ENCODE measurements around the gene DCPS. TPM values are rescaled to one million over a fixed set of nuclear protein-coding genes. Genes with fewer than 3 reads are reported as not detected.

The DCPS gene
- total and polyA plus RNA-seq, 8 donors, result 8.4 to 16.6 (median 10.5) TPM

DNA sequence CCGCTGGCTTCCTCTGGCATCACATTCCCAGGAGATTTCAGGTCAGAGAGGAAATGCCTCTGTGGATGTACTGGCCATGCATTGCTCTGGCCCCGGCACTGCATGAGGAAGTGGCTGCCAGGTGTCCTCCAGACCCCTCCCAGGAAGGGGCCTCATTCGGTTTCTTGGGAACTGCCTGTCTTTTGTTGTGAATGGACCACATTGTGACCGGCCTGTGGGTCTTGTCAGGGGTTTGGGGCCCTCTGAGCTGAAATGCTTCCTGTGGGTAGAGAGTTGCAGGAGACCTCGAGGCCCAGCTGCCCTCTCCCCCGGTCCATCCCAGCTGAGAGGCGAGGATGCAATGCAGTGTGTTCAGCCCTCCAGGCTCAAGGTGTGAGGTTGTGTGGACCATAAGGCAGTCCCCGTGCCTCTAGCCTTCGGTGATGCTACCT lies 32.8 kb downstream of the DCPS start:
- 86 to 88% methylated on average over 9 of the region's 9 CpGs for WGBS, 2 donors
- Histone ChIP-seq H3K27me3 (no peaks in the 10 kb centered on the region), H3K4me3 (no peak overlapping the region), H3K36me3 (peaks cover 0 to 8% (median 0%) of the 10 kb centered on the region in 3 donors), H3K4me1 (no peaks in the 10 kb centered on the region), H3K27ac (no peak overlapping the region), H3K9me3 (no peaks in the 10 kb centered on the region)
- DNase-seq (peak in 1 of 6 donors; percentile 34), FAIRE-seq (no peak), ATAC-seq (no peak)
- TF ChIP-seq, protein P1, sequence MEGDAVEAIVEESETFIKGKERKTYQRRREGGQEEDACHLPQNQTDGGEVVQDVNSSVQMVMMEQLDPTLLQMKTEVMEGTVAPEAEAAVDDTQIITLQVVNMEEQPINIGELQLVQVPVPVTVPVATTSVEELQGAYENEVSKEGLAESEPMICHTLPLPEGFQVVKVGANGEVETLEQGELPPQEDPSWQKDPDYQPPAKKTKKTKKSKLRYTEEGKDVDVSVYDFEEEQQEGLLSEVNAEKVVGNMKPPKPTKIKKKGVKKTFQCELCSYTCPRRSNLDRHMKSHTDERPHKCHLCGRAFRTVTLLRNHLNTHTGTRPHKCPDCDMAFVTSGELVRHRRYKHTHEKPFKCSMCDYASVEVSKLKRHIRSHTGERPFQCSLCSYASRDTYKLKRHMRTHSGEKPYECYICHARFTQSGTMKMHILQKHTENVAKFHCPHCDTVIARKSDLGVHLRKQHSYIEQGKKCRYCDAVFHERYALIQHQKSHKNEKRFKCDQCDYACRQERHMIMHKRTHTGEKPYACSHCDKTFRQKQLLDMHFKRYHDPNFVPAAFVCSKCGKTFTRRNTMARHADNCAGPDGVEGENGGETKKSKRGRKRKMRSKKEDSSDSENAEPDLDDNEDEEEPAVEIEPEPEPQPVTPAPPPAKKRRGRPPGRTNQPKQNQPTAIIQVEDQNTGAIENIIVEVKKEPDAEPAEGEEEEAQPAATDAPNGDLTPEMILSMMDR (IDR thresholded peaks at IDR 0.05), result no peak
- intact Hi-C loops (cut with DNase I), result no loop called here

DNA sequence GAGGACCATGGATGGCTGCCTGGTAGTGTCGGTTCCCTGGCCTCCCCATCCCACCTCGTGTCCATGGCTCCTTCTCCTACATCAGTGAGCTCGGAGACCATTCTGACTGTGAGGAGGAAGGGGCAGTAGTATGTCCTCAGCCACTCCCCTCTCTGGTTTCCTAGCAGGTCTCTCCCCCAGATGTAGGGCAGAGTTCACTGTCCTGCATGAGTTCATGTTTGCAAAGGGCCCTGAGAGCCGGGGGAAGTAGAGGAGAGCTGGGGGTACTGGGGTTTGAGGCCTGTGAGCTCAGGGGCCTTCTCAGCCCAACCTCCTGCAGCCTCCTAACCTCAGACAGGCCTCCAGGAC lies 33.2 kb downstream of the DCPS start:
- Histone ChIP-seq H3K4me1 (no peaks in the 10 kb centered on the region), H3K9me3 (no peaks in the 10 kb centered on the region), H3K4me3 (no peak overlapping the region), H3K27ac (no peak overlapping the region), H3K27me3 (no peaks in the 10 kb centered on the region), H3K36me3 (peaks cover 0 to 8% (median 0%) of the 10 kb centered on the region in 3 donors)
- intact Hi-C loops (cut with DNase I), result no loop called here
- no peak for ATAC-seq
- no peak for FAIRE-seq
- TF ChIP-seq, protein P1 (IDR thresholded peaks at IDR 0.05), result no peak
- 83 to 92% methylated on average over 4 of the region's 4 CpGs for WGBS, 2 donors
- peak in 1 of 6 donors; percentile 27 for DNase-seq

DNA sequence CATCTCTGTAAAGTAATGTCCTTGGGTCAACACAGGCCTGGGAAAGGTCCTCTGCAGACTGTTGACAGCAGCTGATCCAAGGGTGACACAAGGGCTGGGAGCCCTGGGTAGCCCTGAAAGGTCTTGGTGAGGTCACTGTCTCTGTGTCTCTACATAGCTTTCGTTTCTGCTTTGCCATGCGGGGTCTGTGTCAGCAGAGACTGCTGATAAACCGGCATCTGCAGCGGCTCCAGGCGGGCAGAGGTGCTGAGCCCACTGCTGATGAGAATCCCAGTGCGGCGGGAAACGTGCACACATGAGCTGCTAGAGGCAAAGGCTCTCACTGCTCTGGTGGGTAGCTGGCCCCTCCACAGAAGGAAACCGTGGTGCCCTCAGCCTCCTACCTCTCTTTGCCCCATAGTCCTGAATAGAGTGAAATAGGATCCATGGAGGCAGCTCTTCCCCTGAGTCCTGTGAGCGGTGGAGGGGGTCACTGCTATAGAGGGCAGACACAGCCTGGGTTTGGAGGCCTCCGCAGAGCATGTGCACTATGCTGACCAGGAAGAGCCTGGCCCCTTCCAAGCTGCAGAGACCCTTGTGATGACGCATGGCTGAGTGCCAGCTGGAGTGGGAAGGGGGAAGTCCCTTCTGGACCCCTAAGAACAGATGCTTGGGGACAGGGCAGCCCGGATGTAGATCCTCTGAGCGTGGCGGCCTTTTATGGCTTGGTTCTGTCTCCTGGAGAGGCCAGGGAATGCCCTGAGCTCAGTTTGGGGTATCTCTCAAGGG lies 33.8 kb downstream of the DCPS start:
- TF ChIP-seq, protein P1 (IDR thresholded peaks at IDR 0.05), result no peak
- WGBS, 2 donors, result 87% methylated on average over 15 of the region's 15 CpGs
- DNase-seq (peak in 1 of 6 donors; percentile 52), FAIRE-seq (no peak), ATAC-seq (no peak)
- Histone ChIP-seq H3K27ac (no peak overlapping the region), H3K4me1 (no peaks in the 10 kb centered on the region), H3K27me3 (no peaks in the 10 kb centered on the region), H3K36me3 (peaks cover 0 to 8% (median 0%) of the 10 kb centered on the region in 3 donors), H3K9me3 (no peaks in the 10 kb centered on the region), H3K4me3 (no peak overlapping the region)
- intact Hi-C loops (cut with DNase I), result no loop called here

DNA sequence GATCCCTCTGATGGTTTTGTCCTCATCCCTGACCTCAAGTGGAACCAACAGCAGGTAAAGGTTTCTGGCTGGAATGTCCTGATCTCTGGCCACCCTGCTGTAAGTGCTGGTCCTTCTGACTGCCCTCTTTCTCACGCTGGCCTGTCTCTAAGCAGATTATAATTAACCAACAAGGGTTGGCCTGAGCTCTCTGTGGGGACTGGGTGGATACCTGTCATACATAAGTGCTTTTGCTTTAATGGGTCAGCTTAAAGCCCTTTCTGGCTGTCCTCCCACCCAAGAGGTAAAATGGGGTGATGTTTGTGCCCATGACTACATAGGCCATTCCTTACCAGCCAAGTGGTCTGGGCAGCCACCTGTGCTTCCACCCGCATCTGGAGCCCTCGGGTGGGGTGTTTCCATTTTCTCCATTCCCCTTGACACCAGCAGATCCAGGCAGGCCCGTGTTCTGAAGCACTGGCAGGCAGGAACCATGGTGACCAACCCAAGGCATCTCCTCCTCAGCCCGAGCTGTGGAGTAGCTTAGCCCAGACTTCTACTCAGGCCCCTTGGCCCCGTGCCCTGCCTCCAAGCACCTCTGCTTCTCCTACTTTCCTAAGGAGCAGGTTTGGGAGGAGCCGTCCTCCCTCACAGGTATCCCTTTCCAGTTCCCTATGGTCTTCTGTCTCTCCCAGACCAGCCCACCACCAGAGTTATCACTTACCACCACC lies 34.6 kb downstream of the DCPS start:
- Histone ChIP-seq H3K27ac (peak overlapping the region in 1 of 4 donors; percentile 5), H3K4me1 (no peaks in the 10 kb centered on the region), H3K36me3 (peaks cover 0 to 5% (median 0%) of the 10 kb centered on the region in 3 donors), H3K4me3 (no peak overlapping the region), H3K9me3 (no peaks in the 10 kb centered on the region), H3K27me3 (no peaks in the 10 kb centered on the region)
- WGBS, 2 donors, result 92% methylated on average over 7 of the region's 7 CpGs
- intact Hi-C loops (cut with DNase I), result no loop called here
- ATAC-seq (no peak), DNase-seq (peak in 2 of 6 donors; percentile 0 to 52), FAIRE-seq (no peak)
- TF ChIP-seq, protein P1 (IDR thresholded peaks at IDR 0.05), result no peak

Data from pancreas (tissue), 10 donors.